Stimulated activated naive B cell treated with anti-CD40 and anti-IgM and Interleukin-4, amounts not matched to agents 10 μg/mL and 1 μg/mL and 100 μg/mL, for 72 hours (primary cell): Measurements from ENCODE around the gene HMCN2.
"Not testable (repeated sequence)": the region's sequence is repeated elsewhere in the genome, so short reads cannot be mapped to it uniquely, and the experiment has no call there.

Experiments
- ATAC-seq, 2 donors: fragments of 150-1000 bp; cut with Tn5 transposase; replicated peaks; 2 replicates each; pipeline ENCODE4 v1.10.0; 2021; ENCODE audit warnings: moderate library complexity in 1 of 2
- DNase-seq: peaks from one replicate; pipeline ENCODE4 v3.0.0; 2021
- H3K27ac Mint-ChIP-seq: one replicate; pipeline ENCODE4 v1.8.0; 2022; ENCODE audit warnings: mild to moderate bottlenecking, mixed read lengths
- H3K27me3 Mint-ChIP-seq, 2 donors: one replicate each; pipeline ENCODE4 v1.8.0; 2022; ENCODE audit warnings: mixed read lengths in 2 of 2
- H3K36me3 Mint-ChIP-seq, 2 donors: one replicate each; pipeline ENCODE4 v1.8.0; 2022; ENCODE audit warnings: mixed read lengths in 2 of 2, mild to moderate bottlenecking in 1 of 2
- H3K4me1 Mint-ChIP-seq, 2 donors: one replicate each; pipeline ENCODE4 v1.8.0; 2022; ENCODE audit warnings: mixed read lengths in 2 of 2, mild to moderate bottlenecking in 1 of 2
- H3K4me3 Mint-ChIP-seq, 2 donors: one replicate each; pipeline ENCODE4 v1.8.0; 2022; ENCODE audit warnings: mild to moderate bottlenecking in 2 of 2, mixed read lengths in 2 of 2, moderate library complexity in 1 of 2
- H3K9me3 Mint-ChIP-seq, 2 donors: one replicate each; pipeline ENCODE4 v1.8.0; 2022; ENCODE audit warnings: mixed read lengths in 2 of 2, mild to moderate bottlenecking in 1 of 2

Gene HMCN2

DNA sequence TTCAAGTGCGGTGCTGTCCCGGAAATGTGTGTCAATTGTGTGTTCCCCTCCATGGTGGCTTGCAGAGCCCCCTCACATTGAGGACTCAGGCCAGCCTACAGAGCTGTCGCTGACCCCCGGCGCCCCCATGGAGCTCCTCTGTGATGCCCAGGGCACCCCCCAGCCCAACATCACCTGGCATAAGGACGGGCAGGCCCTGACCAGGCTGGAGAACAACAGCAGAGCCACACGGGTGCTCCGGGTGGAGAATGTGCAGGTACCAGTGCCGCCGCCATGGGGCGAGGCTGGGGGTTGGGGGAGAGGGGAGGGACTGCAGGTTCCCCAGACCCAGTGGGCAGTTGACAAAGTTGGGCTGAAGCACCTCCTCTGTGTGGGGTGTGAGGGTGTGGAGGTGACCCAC, 128.8 kb downstream of the HMCN2 start:
- no peak overlapping the region for H3K4me3 Mint-ChIP-seq
- peaks cover 22 to 33% of the 10 kb centered on the region in 2 donors for H3K27me3 Mint-ChIP-seq
- no peak overlapping the region for H3K27ac Mint-ChIP-seq
- DNase-seq (no peak), ATAC-seq (no peak)
- peaks cover 5 to 6% of the 10 kb centered on the region in 2 donors for H3K9me3 Mint-ChIP-seq
- H3K36me3 Mint-ChIP-seq: no peaks in the 10 kb centered on the region
- no peaks in the 10 kb centered on the region for H3K4me1 Mint-ChIP-seq

DNA sequence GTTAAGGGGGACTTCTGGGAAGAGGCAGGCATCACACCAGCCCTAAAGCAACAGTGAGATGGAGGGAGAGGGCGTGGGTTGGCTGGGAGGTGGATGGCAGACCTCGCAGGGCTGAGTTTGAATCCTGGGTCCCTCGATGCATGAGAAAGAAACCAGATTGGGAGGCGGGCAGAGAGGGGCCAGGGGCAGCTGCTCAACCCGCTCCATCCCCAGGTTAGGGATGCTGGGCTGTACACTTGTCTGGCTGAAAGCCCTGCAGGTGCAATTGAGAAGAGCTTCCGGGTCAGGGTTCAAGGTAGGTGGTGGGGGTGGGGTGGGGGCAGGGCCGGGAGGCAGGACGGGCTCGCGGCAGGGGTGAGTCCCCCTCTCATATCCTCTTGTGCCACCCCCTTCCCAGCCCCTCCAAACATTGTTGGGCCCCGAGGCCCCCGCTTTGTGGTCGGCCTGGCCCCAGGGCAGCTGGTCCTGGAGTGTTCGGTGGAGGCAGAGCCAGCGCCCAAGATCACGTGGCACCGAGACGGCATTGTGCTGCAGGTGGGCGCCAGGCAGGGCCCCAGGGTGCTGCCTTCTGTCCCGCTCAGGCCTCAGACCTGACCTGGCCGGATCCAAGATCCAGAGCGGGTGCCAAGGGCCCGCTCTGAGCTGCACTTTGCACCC, 129.4 kb downstream of the HMCN2 start:
- Mint-ChIP-seq H3K4me1 (no peaks in the 10 kb centered on the region), H3K36me3 (no peaks in the 10 kb centered on the region), H3K27me3 (peaks cover 24 to 30% of the 10 kb centered on the region in 2 donors), H3K9me3 (peaks cover 5 to 6% of the 10 kb centered on the region in 2 donors), H3K27ac (no peak overlapping the region), H3K4me3 (no peak overlapping the region)
- ATAC-seq: no peak
- no peak for DNase-seq

DNA sequence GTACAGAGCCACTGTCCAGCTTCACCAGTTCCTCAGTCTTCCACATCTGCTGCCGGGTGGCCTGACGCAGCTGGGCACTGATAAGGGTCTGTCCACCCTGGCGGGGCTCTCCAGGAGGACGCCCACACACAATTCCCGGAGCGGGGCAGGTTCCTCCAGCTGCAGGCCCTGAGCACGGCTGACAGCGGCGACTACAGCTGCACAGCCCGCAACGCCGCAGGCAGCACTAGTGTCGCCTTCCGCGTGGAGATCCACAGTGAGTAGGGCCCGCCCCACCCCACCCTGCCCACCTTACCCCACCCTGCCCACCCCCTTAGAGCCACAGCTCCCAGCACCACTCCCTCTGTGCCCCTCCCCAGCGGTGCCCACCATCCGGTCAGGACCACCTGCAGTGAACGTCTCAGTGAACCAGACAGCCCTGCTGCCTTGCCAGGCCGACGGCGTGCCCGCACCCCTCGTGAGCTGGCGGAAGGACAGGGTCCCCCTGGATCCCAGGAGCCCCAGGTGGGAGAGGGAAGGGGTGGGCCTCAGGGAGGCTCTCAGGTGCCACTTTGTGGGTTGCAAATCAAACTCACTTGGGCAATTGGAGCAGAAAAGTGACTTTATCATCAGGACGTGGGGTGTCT, 130.4 kb downstream of the HMCN2 start:
- no peak overlapping the region for H3K27ac Mint-ChIP-seq
- ATAC-seq (no peak), DNase-seq (no peak)
- no peak overlapping the region for H3K4me3 Mint-ChIP-seq
- peaks cover 18 to 23% of the 10 kb centered on the region in 2 donors for H3K27me3 Mint-ChIP-seq
- H3K4me1 Mint-ChIP-seq: no peaks in the 10 kb centered on the region
- H3K9me3 Mint-ChIP-seq: peaks cover 5 to 6% of the 10 kb centered on the region in 2 donors
- no peaks in the 10 kb centered on the region for H3K36me3 Mint-ChIP-seq

DNA sequence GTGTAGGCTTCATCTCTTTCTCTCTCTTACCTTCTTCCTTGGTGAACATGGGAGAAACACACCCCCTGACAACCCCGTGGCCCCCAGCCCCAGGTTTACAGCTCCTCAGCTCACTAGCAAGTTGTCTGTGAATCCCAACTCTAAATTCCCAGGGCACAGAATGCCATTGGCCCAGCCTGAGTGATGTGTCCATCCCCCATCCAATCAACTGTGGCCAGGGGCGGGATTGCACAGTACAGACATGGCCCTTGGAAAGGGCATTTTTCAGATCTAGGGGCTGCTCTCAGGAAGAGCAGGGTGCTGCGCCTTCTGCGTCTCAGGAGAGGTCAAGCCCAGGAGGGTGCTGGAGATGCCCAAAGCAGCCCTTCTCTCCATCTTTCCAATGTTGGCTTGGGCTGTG, 131.0 kb downstream of the HMCN2 start:
- ATAC-seq (no peak), DNase-seq (no peak)
- Mint-ChIP-seq H3K4me1 (no peaks in the 10 kb centered on the region), H3K4me3 (no peak overlapping the region), H3K27me3 (peaks cover 18 to 23% of the 10 kb centered on the region in 2 donors), H3K9me3 (peaks cover 5 to 6% of the 10 kb centered on the region in 2 donors), H3K27ac (no peak overlapping the region), H3K36me3 (no peaks in the 10 kb centered on the region)

DNA sequence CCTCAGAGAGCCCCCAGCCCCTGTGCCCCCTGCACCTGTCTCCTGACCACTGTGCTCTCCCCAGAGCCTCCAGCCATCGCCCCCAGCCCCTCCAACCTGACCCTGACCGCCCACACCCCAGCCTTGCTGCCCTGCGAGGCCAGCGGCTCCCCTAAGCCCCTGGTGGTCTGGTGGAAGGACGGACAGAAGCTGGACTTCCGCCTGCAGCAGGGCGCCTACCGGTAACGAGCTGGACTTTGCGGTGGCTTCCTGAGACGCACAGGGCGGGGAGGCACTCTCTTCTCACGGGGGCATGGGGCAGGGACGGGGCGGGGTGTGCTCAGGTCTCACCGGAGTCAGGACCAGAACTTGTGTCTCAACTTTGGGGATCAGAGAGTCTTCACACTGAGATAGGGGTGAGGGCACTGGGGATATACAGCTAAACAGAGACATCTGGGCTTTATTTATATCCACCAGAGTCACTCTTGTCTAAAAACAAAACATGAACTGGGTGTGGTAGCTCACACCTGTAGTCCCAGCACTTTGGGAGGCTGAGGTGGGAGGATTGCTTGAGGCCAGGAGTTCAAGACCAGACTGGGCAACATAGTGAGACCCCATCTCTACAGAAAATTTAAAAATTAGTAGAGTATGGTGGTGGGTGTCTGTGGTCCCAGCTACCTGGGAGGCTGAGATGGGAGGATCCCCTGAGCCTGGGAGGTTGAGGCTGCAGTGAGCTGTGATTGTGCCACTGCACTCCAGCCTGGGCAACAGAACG, 133.1 kb downstream of the HMCN2 start:
- Mint-ChIP-seq H3K9me3 (peaks cover 5 to 6% of the 10 kb centered on the region in 2 donors), H3K36me3 (no peaks in the 10 kb centered on the region), H3K27me3 (peaks cover 12 to 19% of the 10 kb centered on the region in 2 donors), H3K4me1 (no peaks in the 10 kb centered on the region), H3K27ac (no peak overlapping the region), H3K4me3 (no peak overlapping the region)
- DNase-seq (no peak), ATAC-seq (no peak)

DNA sequence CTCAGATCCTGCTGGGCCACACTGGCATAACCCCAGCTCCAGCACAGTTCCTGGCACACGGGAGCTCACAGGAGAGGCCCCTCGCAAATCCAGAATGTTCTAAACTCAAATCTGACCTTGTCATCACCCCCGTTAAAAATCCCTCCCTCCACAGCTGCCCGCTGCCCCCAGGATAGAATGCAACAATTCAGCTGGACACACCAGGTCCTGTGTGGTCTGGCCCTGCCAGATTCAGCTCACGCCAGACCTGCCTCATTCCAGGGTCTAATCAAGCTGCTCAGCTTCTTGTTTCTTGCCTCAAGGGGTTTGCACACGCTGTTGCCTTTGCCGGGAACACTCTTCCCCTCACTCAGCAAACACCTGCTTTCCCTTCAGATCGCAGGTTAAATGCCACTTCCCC, 134.2 kb downstream of the HMCN2 start:
- ATAC-seq: no peak

DNA sequence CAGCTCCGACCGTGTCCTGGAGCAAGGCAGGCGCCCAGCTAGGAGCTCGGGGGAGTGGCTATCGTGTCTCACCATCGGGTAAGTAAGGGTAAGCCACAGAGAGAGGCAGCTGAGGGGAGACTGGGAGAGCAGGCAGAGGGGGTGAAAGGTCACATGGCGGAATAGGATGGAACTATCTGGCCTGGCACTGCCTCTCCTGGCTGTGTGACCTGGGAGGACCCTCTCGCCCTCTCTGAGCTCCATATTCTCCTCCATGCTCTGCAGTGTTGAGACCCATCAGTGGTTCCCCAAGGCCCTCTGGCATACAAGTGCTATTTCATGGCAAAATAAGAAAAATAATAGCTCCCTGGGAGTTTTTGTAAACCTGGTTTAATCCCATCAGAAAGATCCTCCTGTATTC, 135.3 kb downstream of the HMCN2 start:
- Mint-ChIP-seq H3K9me3 (peaks cover 5 to 6% of the 10 kb centered on the region in 2 donors), H3K4me3 (no peak overlapping the region), H3K27me3 (peaks cover 12 to 19% of the 10 kb centered on the region in 2 donors), H3K27ac (no peak overlapping the region), H3K36me3 (no peaks in the 10 kb centered on the region), H3K4me1 (no peaks in the 10 kb centered on the region)
- no peak for DNase-seq
- ATAC-seq: no peak

More for the DNA sequence above, 134.2 kb downstream of the HMCN2 start:
- Mint-ChIP-seq H3K4me3 (no peak overlapping the region), H3K27ac (no peak overlapping the region), H3K27me3 (peaks cover 12 to 19% of the 10 kb centered on the region in 2 donors), H3K4me1 (no peaks in the 10 kb centered on the region), H3K36me3 (no peaks in the 10 kb centered on the region), H3K9me3 (peaks cover 5 to 6% of the 10 kb centered on the region in 2 donors)
- DNase-seq: no peak

DNA sequence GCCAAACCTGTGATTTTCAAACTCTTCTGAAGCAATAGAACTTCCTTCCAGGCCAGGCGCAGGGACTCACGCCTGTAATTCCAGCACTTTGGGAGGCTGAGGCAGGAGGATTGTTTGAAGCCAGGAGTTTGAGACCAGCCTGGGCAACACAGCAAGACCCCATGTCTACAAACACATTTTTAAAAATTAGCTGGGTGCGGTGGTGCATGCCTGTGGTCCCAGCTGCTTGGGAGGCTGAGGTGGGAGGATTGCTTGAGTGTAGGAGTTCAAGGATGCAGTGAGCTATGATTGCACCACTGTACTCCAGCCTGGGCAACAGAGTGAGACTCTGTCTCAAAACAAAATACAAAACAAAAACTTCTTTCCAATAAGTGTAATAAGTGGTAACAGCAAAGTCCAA, 136.2 kb downstream of the HMCN2 start:
- not testable (repeated sequence) for H3K9me3 Mint-ChIP-seq, H3K4me3 Mint-ChIP-seq, H3K27ac Mint-ChIP-seq, ATAC-seq, DNase-seq, H3K4me1 Mint-ChIP-seq, H3K36me3 Mint-ChIP-seq
- H3K27me3 Mint-ChIP-seq: peaks cover 12 to 19% of the 10 kb centered on the region in 2 donors

DNA sequence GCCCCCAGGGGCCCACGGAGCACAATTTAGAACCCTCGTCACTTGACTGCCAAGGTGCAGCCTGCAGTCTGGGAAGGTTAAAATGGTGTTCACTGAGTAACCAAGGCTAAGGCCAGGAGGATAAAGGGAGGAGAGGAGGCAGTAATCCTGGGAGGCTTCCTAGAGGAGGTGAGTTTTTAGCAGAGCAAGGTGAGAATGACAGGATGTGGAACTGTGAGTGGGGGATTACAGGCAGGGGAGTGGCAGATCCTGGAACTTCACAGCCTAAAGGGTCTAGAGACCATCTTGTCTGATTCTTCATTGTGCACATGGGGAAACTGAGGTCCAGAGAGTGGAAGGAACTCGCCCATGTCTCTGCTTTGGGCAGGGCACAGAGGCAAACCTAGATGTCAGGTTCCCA, 136.7 kb downstream of the HMCN2 start:
- no peaks in the 10 kb centered on the region for H3K4me1 Mint-ChIP-seq
- ATAC-seq: no peak
- peaks cover 12 to 19% of the 10 kb centered on the region in 2 donors for H3K27me3 Mint-ChIP-seq
- no peaks in the 10 kb centered on the region for H3K9me3 Mint-ChIP-seq
- no peak overlapping the region for H3K4me3 Mint-ChIP-seq
- no peak overlapping the region for H3K27ac Mint-ChIP-seq
- no peaks in the 10 kb centered on the region for H3K36me3 Mint-ChIP-seq
- DNase-seq: no peak

DNA sequence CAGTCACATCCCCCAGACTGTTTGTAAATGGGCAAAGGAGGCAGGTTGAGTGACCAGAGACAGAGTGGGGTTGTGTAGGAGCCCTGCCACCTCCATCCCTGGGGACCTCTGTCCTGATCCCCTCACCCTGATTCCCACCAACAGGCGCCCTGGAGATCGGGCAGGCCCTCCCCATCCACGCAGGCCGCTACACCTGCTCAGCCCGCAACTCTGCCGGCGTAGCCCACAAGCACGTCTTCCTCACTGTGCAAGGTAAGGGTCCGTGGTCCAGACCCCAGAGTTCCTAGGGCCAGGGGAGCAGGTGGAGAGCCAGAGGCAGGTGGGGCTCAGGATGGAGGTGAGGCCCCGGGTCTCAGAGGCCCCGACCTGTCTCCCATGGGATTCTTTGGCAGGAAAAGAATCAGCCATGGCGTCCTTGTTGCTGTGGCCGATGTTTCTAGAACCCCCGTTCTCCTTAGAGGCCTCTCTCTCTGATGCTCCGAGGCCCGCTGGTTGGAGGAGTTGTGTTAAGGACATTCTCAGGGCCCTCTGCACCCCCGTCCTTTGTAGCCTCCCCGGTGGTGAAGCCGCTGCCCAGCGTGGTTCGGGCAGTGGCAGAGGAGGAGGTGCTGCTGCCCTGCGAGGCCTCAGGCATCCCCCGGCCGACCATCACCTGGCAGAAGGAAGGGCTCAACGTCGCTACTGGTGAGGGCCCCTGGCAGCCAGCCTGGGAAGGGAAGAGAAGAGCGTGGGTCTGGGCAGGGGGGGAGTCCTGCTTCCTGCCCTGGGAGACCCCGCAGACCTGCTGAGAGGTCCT, 137.3 kb downstream of the HMCN2 start:
- Mint-ChIP-seq H3K4me1 (no peaks in the 10 kb centered on the region), H3K36me3 (no peaks in the 10 kb centered on the region), H3K9me3 (no peaks in the 10 kb centered on the region), H3K4me3 (no peak overlapping the region), H3K27ac (no peak overlapping the region), H3K27me3 (peaks cover 12 to 19% of the 10 kb centered on the region in 2 donors)
- no peak for DNase-seq
- ATAC-seq: no peak

DNA sequence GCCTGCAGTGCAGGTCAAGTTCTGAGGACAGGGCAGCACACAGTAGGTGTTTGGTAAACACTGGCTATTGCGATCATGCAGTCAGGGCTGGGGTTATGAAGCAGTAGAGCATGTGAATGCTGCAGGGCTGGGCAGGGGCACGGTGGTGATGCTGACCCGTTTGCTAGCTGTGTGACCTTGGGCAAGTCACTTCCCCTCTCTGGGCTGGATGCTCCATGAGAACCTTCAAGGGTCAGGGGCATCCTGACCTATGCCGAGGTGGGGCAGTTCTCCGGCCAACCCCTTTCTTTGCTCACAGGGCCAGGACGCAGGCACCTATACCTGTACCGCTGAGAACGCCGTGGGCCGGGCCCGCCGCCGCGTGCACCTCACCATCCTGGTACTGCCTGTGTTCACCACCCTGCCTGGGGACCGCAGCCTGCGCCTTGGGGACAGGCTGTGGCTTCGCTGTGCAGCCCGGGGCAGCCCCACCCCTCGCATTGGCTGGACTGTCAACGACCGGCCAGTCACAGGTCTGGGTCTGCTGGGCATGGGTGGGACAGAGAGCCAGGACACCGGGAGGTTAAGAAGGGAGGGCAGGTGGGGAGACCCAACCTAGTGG, 140.2 kb downstream of the HMCN2 start:
- ATAC-seq (no peak), DNase-seq (no peak)
- Mint-ChIP-seq H3K4me3 (no peak overlapping the region), H3K9me3 (peaks cover 0 to 4% of the 10 kb centered on the region in 2 donors), H3K27ac (no peak overlapping the region), H3K36me3 (no peaks in the 10 kb centered on the region), H3K4me1 (peaks cover 5 to 6% of the 10 kb centered on the region in 2 donors), H3K27me3 (peaks cover 6 to 8% of the 10 kb centered on the region in 2 donors)

DNA sequence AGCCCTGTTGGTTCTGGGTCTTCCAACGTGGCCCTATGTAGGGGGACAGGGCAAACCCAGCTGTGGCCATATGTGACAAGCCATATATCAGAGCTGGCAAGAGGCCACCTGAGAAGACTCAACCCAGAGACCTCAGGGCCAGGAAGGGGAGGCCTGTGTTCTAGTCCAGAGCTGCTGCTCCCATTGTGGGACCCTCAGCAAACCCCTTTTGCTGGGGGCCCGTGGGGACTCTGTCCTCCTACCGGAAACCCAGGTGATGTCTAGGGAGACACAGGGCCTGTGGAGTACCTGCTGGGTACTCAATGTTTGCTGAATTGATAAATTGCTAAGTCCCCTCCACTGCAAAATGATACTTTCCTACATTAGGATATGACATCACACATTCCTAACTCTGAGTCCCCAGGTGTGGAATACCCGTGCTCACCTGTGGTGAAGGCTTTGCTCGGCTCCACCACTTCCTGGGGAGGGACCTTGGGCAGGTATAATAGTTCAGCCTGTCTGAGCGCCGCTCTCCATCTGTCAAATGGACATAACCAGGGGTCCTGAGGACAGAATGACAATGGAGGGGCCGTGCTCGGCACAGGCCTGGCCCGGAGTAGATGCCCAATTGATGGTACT, 140.8 kb downstream of the HMCN2 start:
- Mint-ChIP-seq H3K36me3 (no peaks in the 10 kb centered on the region), H3K27ac (no peak overlapping the region), H3K27me3 (peaks cover 6 to 8% of the 10 kb centered on the region in 2 donors), H3K9me3 (peaks cover 0 to 4% of the 10 kb centered on the region in 2 donors), H3K4me3 (no peak overlapping the region), H3K4me1 (peaks cover 5 to 6% of the 10 kb centered on the region in 2 donors)
- ATAC-seq (no peak), DNase-seq (no peak)

DNA sequence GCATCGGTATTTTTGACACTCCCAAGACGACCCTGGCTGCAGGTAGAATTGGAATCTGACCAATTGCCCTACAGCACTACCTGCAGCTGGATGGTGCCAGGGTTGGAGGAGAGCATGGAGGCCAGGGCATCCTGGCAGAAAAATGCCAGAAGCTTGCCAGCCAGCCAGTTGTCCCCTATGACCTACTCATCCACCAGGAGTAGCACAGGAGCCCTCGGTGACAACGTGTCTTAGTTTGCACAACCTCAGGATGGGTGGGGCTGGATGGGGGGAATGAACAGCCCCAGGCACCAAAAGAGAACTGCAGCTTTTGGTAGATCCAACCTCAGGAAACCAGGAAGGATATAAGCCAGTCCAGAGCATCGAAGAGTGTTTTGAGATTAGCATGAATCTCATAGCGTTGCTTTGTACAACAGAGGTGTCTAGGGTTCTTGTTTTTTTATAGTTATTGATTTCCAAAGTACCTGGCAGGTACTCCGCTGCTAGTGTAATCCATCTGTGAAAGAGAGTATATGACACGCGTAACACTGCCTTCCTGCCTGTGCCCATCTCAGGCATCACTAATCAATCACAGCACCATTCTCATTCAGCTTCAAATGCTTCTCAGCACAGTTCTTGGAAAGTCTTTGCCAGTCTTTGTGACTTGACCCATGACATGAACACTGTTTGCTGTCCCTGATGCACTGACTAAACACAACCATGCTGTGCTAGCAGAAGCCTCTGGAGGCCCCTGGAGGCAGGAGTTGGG, 142.5 kb downstream of the HMCN2 start:
- Mint-ChIP-seq H3K4me1 (peaks cover 5 to 7% of the 10 kb centered on the region in 2 donors), H3K27ac (no peak overlapping the region), H3K4me3 (no peak overlapping the region), H3K27me3 (peaks cover 2 to 3% of the 10 kb centered on the region in 2 donors), H3K36me3 (no peaks in the 10 kb centered on the region), H3K9me3 (peaks cover 0 to 4% of the 10 kb centered on the region in 2 donors)
- no peak for DNase-seq
- no peak for ATAC-seq
